GM19099 (cell line): ENCODE data around the gene PTPRA.

Experiments
- POLR2A ChIP-seq: IDR thresholded peaks from 3 replicates; pipeline ENCODE4 v1.6.1; 2011; ENCODE audit warnings: low read depth; ENCODE audit not compliant: insufficient read length; ENCODE audit errors: extremely low read depth

PTPRA gene

GRCh38 chr20:3047486-3048419, 174.5 kb downstream of the PTPRA start:
- no peak for TF ChIP-seq POLR2A

DNA sequence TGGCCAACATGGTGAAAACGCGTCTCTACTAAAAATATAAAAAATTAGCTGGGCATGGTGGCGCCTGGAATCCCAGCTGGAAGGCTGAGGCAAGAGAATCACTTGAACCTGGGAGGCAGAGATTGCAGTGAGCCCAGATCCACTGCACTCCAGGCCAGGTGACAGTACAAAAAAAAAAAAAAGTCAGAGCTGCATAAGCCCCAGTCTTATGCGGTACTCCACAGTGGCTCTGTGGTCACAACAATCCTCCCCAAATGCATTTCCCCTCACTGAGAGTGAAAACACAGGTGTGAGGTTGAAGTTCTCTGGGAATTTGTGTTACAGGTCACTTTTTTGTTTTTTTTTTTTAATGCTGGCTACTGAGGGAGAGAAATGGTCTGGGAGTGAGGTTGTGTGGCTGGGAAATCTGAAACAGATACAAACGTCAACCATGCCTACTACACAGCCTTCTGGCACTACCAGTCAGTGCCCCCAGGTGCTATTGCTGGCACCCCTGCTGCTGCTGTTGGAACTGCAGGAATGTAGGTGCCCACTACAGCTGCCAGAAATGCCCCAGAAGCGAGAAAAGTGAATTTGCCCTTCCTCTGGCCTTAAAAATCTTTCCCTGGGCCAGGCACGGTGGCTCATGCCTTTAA, 178.2 kb downstream of the PTPRA start:
- no peak for TF ChIP-seq POLR2A

- no peak for TF ChIP-seq POLR2A
Measured at GRCh38 chr20:3059489-3059888, 186.2 kb downstream of the PTPRA start.

GRCh38 chr20:3067139-3068014, 194.1 kb downstream of the PTPRA start:
- no peak for TF ChIP-seq POLR2A

DNA sequence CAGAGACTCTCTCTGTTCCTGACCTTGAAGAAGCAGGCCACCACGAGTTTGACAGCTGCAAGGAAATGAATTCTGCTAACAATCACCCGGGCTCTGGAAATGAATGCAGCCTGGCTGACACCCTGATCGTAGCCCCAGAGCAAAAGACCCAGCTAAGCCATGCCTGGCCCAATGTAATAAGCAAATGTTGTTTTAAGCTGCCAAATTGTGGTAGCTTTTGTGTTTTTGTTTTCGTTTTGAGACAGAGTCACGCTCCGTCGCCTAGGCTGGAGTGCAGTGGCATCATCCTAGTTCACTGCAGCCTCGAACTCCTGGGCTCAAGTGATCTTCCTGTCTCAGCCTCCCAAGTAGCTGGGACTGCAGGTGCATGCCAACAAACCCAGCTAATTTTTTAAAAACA, 194.8 kb downstream of the PTPRA start:
- no peak for TF ChIP-seq POLR2A

DNA sequence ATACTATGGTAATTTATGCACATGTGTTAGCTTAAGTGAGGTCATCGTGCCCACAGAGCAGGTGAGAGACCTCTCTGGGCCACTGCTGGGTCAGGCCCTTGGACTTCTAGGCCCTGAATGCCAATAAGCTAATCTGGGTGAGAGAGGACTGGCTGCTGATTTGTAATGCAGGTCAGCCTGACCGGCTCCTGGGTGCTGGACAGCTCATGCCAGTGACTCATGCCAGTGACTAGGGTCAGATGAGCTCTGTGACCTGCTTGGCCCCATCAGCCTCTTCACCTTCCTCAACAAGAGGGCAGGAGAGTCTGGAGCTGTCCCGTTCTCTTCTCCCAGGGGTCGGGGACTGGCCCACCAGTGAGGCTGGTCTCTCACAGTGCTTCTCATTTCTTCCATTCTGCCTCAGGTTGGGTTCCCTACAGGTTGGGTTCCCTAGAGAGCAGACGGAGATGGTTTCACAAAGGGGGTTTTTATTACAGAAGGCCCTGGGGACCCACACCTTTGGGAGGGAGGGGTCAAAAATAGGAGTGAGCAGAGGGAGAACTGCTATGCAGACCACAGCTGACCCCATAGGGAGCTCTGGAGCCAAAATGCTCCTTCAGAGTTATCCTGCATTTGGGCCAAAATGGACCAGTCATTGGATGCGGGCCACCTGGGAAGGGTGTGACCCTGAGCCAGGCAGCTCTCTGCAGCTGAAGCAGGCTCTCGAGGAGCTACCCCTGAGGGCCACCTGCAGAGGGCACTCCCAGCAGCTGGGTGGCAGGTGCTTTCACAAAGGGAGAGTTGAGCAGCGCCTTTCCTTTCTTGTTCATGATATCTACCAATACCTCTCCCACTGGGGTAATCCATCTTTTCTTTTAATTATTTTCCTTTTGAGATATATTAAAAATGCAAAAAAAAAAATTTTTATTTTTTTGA, 196.0 kb downstream of the PTPRA start:
- TF ChIP-seq POLR2A = no peak

GRCh38 chr20:3070725-3071124, 197.4 kb downstream of the PTPRA start:
- no peak for TF ChIP-seq POLR2A

DNA sequence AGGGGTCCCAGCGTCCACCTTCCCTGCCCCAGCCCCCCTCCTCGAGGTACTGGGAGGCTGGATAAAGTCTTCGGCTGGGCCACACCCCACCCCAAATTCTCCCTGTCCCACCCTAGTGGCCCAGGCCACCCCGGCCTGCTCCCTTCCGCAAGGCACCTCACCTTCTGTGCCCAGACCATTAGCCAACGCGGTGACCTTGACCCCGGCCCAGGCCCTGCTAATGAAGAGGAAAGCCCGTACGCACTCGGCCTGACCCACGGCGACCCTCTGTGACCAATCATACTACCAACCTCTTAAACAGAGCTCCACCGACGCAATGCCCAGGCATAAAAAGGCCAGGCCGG, 198.0 kb downstream of the PTPRA start:
- TF ChIP-seq POLR2A = no peak

DNA sequence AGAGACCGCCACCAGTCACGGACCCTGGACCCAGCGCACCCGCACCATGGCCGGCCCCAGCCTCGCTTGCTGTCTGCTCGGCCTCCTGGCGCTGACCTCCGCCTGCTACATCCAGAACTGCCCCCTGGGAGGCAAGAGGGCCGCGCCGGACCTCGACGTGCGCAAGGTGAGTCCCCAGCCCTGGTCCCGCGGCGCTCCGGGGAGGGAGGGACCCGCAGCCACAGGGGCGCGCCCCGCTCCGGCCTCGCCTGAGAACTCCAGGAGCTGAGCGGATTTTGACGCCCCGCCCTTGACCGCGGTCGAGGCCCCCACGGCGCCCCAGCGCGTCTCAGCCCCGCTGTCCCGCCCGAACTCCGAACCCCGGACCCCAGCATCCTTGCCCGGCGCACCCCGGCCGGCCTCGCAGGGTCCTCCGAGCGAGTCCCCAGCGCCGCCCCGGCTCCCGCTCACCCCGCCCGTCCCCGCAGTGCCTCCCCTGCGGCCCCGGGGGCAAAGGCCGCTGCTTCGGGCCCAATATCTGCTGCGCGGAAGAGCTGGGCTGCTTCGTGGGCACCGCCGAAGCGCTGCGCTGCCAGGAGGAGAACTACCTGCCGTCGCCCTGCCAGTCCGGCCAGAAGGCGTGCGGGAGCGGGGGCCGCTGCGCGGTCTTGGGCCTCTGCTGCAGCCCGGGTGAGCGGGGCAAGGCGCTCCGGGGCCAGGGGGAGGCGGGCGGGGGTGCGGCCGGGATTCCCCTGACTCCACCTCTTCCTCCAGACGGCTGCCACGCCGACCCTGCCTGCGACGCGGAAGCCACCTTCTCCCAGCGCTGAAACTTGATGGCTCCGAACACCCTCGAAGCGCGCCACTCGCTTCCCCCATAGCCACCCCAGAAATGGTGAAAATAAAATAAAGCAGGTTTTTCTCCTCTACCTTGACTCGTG, 198.6 kb downstream of the PTPRA start, which contains the start of gene OXT:
Gene OXT (plus strand): TSS at position 11 of the 920 bp plus-strand sequence. CDS start 36 bp downstream, at position 47.
- no peak for TF ChIP-seq POLR2A

GRCh38 chr20:3072530-3073250, 199.4 kb downstream of the PTPRA start:
- no peak for TF ChIP-seq POLR2A

- TF ChIP-seq POLR2A = no peak
Measured at GRCh38 chr20:3074812-3075211, 201.5 kb downstream of the PTPRA start.

- TF ChIP-seq POLR2A = no peak
Measured at GRCh38 chr20:3077618-3078134, 204.4 kb downstream of the PTPRA start.
